IPS-18a (cell line): ENCODE results near the gene TICRR.
"Not testable (repeated sequence)": the region's sequence is repeated elsewhere in the genome, so short reads cannot be mapped to it uniquely, and the experiment has no call there.

Experiments used
- H3K27ac ChIP-seq: one replicate; pipeline ENCODE4 v1.5.1; 2013; ENCODE audit warnings: low read length
- H3K27me3 ChIP-seq: one replicate; pipeline ENCODE4 v1.6.1; 2013; ENCODE audit warnings: mild to moderate bottlenecking, low read length; ENCODE audit not compliant: control insufficient read depth, insufficient read depth
- H3K36me3 ChIP-seq: one replicate; pipeline ENCODE4 v1.6.1; 2013; ENCODE audit warnings: low read depth, low read length; ENCODE audit not compliant: control insufficient read depth
- H3K4me1 ChIP-seq: one replicate; pipeline ENCODE4 v1.6.1; 2013; ENCODE audit warnings: low read depth, low read length; ENCODE audit not compliant: control insufficient read depth
- H3K4me3 ChIP-seq: one replicate; pipeline ENCODE4 v1.5.1; 2013; ENCODE audit warnings: low read length
- H3K9ac ChIP-seq: one replicate; pipeline ENCODE4 v1.6.1; 2013; ENCODE audit warnings: mild to moderate bottlenecking, low read length, moderate library complexity
- H3K9me3 ChIP-seq: one replicate; pipeline ENCODE4 v1.6.1; 2013; ENCODE audit warnings: low read depth, low read length; ENCODE audit not compliant: control insufficient read depth

The TICRR gene

DNA sequence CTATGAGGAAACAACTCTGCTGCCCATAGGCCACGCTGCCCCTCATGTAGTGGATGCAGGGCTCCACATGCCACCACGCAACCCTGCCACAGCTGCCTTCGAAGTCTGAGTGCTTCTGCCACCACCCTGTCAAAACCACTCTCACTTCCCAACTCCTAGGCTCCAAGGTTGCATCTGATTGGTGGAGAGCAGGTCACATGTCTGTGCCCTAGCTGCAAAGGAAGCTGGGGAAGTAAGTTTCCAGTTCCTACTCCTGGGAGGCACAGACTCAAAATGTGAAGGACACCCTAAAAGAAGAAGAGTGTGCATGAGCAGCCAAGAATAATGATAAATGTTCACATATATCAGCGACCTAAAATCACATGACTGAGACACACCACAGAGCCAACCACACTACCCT is 31.9 kb upstream of the TICRR start:
- H3K9ac ChIP-seq: no peak overlapping the region
- H3K4me1 ChIP-seq: no peaks in the 10 kb centered on the region
- no peak overlapping the region for H3K4me3 ChIP-seq
- H3K36me3 ChIP-seq: no peaks in the 10 kb centered on the region
- no peaks in the 10 kb centered on the region for H3K27me3 ChIP-seq
- no peak overlapping the region for H3K27ac ChIP-seq
- no peaks in the 10 kb centered on the region for H3K9me3 ChIP-seq

DNA sequence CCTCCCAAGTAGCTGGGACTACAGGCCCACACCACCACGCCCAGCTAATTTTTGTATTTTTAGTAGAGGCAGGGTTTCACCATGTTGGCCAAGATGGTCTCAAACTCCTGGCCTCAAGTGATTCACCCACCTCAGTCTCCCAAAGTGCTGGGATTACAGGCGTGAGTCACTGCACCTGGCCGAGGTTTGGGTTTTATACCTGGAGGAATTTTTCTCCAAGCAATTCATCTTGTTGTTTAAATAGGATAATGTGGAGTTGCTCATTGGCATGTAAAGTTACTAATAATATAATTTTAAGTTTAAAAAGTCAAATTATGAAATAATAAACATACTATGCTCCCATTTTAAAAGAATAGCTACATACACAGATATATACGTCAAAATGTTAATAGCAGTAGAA is 26.1 kb upstream of the TICRR start:
- H3K4me1 ChIP-seq, H3K4me3 ChIP-seq, H3K27ac ChIP-seq, H3K9ac ChIP-seq, H3K9me3 ChIP-seq, H3K27me3 ChIP-seq, H3K36me3 ChIP-seq: not testable (repeated sequence)

GRCh38 chr15:89550427-89550826 is 24.8 kb upstream of the TICRR start:
- Histone ChIP-seq H3K4me1 (no peaks in the 10 kb centered on the region), H3K36me3 (no peaks in the 10 kb centered on the region), H3K27me3 (no peaks in the 10 kb centered on the region), H3K4me3 (no peak overlapping the region), H3K9me3 (no peaks in the 10 kb centered on the region), H3K27ac (no peak overlapping the region), H3K9ac (no peak overlapping the region)

DNA sequence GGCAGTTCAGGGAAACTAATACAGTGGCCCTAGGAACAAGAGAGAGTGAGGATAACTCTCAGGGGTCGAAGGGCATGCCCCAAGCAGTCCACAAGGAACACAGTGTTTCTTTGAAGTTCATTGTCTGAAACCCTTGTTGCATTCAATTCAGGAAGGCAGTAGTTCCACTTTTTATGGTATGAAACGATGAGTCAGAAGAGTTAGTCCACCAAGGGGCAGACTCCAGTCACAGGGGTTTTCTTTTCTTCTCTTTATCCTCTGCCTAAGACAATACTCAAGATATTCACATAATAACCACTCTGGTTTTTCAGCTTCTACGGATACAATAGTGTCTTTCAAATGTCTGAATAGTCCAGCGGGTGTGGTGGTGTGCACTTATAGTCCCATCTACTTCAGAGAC is 23.7 kb upstream of the TICRR start:
- H3K27ac ChIP-seq: no peak overlapping the region
- H3K27me3 ChIP-seq: no peaks in the 10 kb centered on the region

DNA sequence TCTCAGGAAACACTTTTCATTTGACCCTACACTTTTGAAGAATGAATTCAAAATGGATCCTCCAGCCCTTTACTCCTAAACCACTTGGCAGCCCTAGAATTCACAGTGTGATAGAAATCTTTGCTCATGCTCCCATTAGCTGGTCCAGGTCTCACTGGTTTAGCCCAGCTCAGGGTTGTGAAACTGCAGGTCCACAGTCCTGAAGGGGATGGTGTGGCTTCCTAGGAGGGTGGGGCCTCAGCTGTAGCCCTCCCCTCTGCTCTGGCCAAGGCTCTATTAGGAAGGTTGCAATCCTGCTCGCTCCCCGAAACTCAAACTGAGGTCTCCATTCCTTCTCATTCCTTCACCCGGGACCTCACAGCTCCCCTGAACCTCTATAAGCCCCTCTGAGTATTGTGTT is 21.6 kb upstream of the TICRR start:
- Histone ChIP-seq H3K9ac (no peak overlapping the region), H3K36me3 (no peaks in the 10 kb centered on the region), H3K4me3 (no peak overlapping the region), H3K27ac (no peak overlapping the region), H3K9me3 (no peaks in the 10 kb centered on the region), H3K27me3 (no peaks in the 10 kb centered on the region), H3K4me1 (no peaks in the 10 kb centered on the region)

More for the DNA sequence above, 23.7 kb upstream of the TICRR start:
- no peak overlapping the region for H3K9ac ChIP-seq
- no peak overlapping the region for H3K4me3 ChIP-seq
- no peaks in the 10 kb centered on the region for H3K9me3 ChIP-seq
- H3K4me1 ChIP-seq: no peaks in the 10 kb centered on the region
- H3K36me3 ChIP-seq: no peaks in the 10 kb centered on the region

DNA sequence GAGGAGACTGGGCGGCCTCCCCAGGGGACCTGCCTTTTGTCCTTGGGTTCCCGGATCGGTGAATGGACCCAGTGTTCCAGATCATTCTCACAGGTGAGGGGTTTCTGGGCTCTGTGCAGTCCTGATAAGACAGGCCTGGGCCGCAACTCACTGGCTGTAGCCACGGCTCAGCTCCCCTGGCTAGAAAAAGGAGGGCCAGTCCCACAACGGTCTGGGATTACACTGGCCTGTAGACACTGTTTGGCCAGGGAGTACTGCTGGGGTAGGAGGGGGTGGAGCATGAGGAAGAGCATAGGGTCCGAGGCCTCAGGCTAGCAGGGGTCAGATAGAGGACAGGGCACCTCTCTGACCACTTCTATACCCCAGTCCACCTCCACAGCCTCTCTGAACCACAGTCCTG is 21.0 kb upstream of the TICRR start:
- no peaks in the 10 kb centered on the region for H3K36me3 ChIP-seq
- H3K9ac ChIP-seq: no peak overlapping the region
- H3K4me1 ChIP-seq: no peaks in the 10 kb centered on the region
- H3K4me3 ChIP-seq: no peak overlapping the region
- no peaks in the 10 kb centered on the region for H3K27me3 ChIP-seq
- no peaks in the 10 kb centered on the region for H3K9me3 ChIP-seq
- H3K27ac ChIP-seq: no peak overlapping the region

DNA sequence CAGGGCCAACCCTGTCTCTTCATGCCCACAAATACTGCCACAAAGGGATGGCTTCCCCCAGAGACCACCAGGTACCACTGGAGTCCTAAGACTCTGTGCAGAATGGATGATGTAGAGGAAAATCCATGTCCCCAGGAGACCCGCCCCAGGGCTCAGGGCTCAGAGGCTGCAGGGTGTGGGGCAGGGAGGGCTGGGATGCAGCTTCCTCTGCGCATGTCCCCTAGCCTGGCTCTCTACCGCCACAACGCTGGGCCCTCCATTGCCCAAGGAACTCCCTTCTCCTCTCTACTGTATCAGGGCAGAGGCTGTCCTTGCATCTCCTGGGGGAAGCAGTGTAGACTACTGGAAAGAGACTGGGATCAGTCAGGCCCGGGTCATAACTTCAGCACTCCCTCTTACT is 19.5 kb upstream of the TICRR start:
- Histone ChIP-seq H3K9ac (no peak overlapping the region), H3K36me3 (no peaks in the 10 kb centered on the region), H3K27me3 (no peaks in the 10 kb centered on the region), H3K27ac (no peak overlapping the region), H3K4me1 (no peaks in the 10 kb centered on the region), H3K9me3 (no peaks in the 10 kb centered on the region), H3K4me3 (no peak overlapping the region)

- Histone ChIP-seq H3K27ac (no peak overlapping the region), H3K4me3 (no peak overlapping the region), H3K9me3 (no peaks in the 10 kb centered on the region), H3K36me3 (no peaks in the 10 kb centered on the region), H3K9ac (no peak overlapping the region), H3K27me3 (no peaks in the 10 kb centered on the region), H3K4me1 (no peaks in the 10 kb centered on the region)
Measured at GRCh38 chr15:89556413-89557262, 18.6 kb upstream of the TICRR start.

- Histone ChIP-seq H3K9ac (no peak overlapping the region), H3K4me3 (no peak overlapping the region), H3K4me1 (no peaks in the 10 kb centered on the region), H3K36me3 (no peaks in the 10 kb centered on the region), H3K9me3 (no peaks in the 10 kb centered on the region), H3K27me3 (no peaks in the 10 kb centered on the region), H3K27ac (no peak overlapping the region)
Measured at GRCh38 chr15:89559769-89560264, 15.5 kb upstream of the TICRR start.

DNA sequence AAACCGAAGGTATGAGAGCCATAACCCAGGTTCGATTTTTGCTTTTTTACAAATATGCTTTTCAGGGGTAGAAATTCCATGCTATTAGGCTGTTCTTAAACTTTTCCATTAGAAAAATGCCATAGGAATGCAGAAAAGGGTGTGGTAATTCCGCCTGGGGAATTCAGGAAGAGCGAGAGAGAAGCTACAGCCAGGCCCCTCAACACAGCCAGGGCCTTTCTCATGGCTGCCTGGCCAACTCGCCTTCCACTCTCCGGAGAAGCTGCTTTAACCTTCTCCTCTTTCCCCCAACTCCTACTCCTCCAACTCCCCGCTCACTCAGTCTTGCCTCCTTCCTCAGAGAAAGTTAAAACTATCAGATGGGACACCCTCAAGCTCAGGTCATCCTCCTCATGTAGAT is 9.1 kb upstream of the TICRR start:
- Histone ChIP-seq H3K27me3 (no peaks in the 10 kb centered on the region), H3K4me1 (no peaks in the 10 kb centered on the region), H3K36me3 (no peaks in the 10 kb centered on the region), H3K9me3 (no peaks in the 10 kb centered on the region), H3K9ac (no peak overlapping the region), H3K27ac (no peak overlapping the region), H3K4me3 (no peak overlapping the region)

GRCh38 chr15:89566621-89567294 is 8.5 kb upstream of the TICRR start:
- Histone ChIP-seq H3K4me3 (no peak overlapping the region), H3K9me3 (no peaks in the 10 kb centered on the region), H3K27me3 (no peaks in the 10 kb centered on the region), H3K9ac (no peak overlapping the region), H3K36me3 (no peaks in the 10 kb centered on the region), H3K4me1 (no peaks in the 10 kb centered on the region), H3K27ac (no peak overlapping the region)
